HG03342 (cell line): ENCODE data around the gene SCGB3A2.
A peak's percentile ranks its signal among the peaks of the same experiment; 100 is the strongest.

Experiments used
- ATAC-seq: cut with Tn5 transposase; IDR thresholded peaks from one replicate; pipeline ENCODE4 v1.9.1; 2021; ENCODE audit warnings: mild to moderate bottlenecking, moderate library complexity; ENCODE audit not compliant: unreplicated experiment

The SCGB3A2 gene

DNA sequence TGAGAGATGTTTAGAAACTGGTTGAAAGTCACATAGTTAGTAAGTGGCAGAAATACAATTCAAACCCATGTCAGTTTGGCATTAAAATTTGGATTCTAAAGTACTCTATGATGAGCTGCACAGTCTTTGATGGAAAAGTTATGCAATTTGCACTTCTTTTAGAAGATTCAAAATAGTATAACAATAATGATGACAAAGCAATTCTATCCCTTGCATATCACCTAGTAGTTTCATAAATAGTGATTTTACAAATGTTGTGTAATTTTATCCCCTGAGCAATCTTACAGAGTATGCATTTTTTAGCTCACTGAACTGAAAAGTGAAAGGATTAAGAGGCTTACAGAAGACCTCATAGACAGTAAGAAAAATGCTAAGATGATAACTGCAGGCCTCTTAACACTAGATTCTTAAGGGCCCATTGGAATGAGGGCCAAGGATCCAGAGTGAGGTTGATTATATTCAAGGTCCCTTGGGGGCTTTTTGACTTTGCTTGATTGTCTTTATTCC, 24.2 kb downstream of the SCGB3A2 start:
- ATAC-seq, result no peak

DNA sequence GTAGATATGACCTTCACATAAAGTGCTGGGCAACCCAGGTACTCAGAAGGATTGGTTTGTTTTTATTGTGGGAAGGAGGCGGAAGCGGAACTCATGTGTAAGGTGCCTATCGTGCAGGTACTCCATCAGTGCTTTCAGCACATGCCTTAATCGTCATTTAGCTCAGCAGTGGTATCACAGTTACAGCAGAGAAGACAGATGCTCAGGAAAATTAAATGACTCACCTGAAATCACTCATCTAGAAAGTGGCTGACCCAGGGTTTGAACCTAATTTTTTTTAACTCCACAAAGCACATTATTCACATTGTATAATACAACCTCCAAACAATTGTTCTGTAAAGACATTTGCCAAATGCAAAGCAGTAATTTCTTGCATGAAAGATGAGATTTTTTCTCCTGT, 25.6 kb downstream of the SCGB3A2 start:
- no peak for ATAC-seq

DNA sequence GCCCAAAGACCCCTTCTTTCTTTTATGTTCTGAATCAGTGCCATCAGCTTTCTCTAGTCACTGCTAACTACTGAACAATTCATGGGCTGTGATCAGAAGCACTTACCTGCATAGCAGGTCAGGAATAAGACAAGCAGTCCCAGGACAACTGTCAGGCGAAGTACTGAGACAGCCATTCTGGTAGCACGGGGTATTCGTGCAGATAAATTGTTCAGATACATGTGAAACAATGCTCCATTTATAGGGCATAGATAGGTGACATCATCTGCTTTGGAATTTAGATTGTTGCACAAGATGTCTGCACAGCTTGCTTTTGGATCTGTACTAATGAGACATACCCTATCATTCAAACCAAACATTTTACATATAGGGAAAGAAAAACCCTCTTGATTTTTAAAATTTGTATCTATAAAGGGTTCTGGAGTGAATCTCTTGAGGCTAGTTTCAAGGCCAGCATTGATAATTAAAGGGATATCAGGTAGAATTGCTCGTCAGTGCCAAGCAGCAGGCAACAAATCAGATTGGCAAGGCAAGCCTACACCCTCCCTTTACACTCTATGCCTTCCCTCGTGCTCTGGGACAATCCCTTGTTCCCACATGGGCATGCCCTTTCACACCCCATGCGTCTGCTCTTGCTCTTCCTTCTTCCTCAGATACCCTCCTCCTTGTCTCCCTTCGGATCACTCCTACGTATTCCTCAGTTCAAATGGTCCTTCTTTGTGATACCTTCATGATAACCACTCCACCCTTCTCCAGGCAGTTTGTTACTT, 28.0 kb downstream of the SCGB3A2 start, which contains the start of gene C5orf46:
Gene C5orf46 (minus strand): TSS at position 213 of the 770 bp plus-strand sequence. CDS start 37 bp downstream, at position 176.
- no peak for ATAC-seq

DNA sequence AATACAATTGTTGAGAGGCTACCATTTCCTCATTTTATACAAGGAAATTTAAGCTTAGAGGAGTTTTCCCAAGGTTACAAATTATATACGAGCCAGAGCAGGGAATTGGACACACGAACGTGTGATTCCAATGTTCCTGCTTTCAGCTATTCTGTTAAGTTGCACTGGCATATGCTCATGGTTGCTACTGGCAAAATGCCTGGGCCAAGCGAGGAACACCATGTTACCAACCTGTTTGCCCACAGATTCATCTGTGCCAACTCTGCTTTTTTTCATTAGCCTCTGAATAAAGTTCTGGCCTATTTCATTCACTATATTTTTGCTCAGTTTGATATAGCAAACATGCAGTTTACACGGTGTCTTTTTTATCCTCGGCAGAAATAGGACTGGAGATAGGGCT, 32.9 kb downstream of the SCGB3A2 start:
- no peak for ATAC-seq

DNA sequence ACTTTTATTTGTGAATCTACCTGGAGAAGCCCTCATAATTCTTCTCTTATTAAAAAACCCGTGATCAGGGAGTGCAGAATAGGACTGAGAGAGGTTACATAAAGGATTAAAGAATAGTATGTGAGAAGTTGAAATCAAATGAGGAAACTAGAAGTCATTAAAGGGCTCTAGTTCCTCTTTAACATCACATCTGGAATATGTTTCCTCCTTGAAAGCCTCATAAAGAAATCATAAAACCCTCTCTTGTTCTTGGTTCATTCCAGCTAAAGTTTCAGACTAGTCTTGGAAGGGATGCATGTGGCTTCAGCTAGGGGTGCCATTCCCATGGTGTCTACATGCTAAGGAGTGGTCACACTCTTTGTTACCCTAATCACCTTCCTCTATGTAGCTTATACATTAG, 33.5 kb downstream of the SCGB3A2 start:
- ATAC-seq, result no peak

DNA sequence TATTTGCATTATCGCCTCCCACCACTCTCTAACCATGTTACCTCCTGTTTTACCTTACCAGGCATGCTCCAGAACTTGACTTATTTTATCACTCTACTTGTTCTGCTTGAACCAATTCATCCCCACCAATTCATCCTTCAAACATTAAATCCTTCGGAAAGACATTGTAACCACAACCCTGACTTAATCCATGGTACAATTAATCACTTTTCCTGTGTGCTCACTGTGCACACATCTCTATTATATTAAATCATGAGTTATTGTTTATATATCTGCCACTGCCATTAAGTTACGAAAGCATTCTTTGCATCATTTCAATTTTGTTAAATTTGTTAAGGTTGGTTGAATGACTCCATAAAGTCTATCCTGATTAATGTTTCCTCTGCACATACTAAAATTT, 35.3 kb downstream of the SCGB3A2 start:
- no peak for ATAC-seq

DNA sequence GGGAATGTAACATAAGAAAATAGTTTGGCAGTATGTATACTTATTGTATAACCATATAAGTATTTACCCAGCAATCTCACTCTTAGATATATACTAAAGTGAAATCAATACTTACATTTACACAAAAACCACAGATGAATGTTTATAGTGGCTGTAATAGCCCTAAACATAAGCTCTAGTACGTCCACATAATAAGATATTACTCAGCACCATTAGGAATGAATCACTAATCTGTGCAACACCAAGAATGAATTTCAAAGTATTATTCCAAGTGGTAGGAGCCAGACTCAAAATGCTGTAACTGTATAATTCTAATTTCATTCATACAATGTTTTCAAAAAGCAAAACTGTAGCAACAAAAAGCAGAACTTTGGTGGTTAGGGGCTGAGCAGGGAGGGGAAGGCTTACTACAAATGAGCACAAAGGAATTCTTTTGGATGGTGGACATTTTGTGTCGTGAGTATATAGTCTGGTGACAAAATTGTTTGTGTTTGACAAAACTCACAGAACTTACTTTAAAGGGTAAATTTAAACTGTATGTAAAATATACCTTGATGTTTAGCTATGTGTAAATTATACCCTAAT, 39.7 kb downstream of the SCGB3A2 start:
- ATAC-seq, result no peak

DNA sequence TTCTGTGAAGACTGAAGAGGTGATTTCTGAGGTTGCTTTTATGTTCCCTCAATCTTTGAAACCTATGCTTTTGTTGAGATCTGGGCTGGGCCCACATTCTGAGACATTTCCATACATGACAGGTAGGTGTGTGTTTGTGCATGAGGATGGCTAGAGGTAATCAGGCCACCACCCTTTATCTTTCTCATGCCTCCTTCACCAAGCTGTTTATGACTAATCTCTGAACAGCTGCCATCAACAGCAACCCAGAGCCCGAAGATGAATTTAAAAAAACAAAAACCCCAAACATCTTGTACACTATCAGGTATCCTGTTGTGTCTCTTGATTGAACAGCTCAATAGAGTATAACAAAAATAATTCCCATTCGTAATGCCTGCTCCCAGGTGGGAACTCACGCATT, 40.4 kb downstream of the SCGB3A2 start:
- ATAC-seq, result no peak

DNA sequence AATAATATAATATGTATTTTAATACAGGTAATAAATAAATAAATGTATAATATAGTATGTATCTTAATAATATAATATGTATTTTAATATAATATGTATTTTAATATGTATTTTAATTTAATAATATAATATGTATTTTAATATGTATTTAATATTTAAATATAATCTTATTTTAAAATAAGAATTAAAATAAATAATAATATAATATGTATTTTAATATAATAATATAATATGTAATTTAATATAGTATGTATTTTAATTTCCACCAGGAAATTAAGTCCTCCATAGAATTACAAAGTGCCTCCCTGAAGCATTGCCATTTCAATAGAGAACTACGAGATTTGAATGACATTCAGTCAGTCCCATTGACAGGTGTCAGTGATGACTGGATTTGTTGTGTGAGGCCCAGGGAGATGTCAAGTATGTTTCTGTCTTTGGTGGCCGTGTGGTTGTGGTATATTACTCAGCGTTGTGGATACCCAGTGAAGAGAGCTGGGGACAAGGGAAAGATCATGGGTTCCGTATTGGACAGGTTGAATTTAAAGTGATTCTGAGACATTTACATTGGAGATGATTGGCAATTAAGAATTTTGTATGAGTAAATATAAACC, 42.0 kb downstream of the SCGB3A2 start:
- no peak for ATAC-seq

DNA sequence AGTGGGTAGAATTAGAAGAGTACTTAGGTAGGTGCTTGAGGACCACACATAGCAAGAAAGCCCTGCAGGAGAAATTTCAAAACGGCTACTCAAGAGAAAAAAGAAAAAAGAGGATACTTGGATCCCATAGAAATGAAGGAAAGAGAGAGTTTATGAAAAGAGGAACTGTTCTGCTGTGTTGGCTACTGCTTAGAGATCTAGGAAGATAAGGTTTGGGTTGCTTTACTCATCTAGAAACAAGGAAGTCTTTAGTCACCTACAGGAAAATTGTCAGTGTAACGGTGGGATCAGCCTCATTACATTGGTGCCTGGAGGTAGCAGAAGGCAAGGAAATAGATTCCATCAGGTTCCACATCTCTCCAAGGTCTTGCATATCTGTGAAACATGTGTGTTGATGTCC, 42.6 kb downstream of the SCGB3A2 start:
- no peak for ATAC-seq

DNA sequence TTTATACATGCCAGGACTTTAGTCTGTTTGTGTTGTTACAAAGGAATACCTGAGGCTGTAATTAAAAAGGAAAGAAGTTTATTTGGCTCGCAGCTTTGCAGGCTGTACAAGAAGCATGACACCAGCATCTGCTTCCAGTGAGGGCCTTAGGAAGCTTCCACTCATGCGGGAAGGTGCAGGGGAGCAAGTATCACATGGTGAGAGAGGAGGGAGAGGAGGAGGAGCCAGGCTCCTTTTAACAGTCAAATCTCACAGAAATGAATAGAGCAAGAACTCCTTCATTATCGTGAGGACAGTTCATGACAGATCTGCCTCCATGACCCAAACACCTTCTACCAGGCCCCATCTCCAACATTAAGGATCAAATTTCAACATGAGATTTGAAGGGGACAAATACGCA, 46.5 kb downstream of the SCGB3A2 start:
- no peak for ATAC-seq

DNA sequence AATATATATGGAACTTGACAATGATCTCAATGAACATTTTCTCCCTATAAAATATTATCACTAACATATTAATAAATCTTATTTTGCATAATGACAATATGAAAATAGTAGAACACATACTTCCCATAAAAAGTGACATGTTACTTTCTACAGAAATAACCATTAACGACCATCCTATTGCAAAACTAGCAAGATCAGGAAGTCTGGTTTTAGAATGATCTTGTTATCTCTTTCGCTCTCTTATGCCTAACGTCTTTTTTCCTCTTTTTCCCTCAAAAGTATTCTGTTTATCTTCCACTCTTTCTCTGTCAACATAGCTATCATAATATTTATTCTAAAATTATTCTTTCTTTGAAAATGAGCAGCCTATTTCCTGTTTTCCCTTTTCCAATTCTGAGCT, 49.4 kb downstream of the SCGB3A2 start:
- ATAC-seq, result no peak

DNA sequence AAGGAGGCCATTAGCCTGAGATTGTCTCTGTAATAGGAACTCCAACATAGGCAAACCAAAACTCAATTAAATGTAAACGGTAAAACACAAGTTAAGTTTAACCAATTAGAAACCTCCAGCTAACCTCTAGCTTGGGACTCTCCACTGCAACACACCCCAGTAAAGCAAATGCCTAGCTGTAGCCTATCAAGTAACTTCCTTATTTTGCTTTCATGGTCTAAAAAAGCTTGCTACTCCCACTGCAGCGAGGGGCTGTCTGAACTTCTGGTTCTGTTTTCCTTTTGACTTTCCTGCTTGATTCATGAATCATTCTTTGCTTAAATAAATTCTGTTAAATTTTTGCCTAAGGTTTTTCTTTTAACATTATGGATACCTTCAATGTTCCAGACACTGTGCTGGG, 52.3 kb downstream of the SCGB3A2 start:
- ATAC-seq, result peak; percentile 92
